Frontal cortex (tissue), 4 donors: Measurements from ENCODE around the gene WDFY4. TPM values are rescaled to one million over a fixed set of nuclear protein-coding genes. Genes with fewer than 3 reads are reported as not detected.

Source experiments
- DNase-seq, 2 donors: peaks; one replicate each; pipeline ENCODE4 v3.0.0; 2012; ENCODE audit warnings: low spot score in 2 of 2
- FAIRE-seq: peaks from 2 replicates; lab custom pipeline; 2012; peaks lifted over from hg19 to GRCh38; lab: Jason Lieb, UNC
- total RNA-seq: library from RNA; depleted of rRNA; stranded (reverse); fragments of >200 nt; gene quantifications from one replicate; pipeline ENCODE4 v1.2.3, GENCODE V29; 2014
- donor health status: control.
- donor health status: control.
- donor health status: control.

WDFY4 gene
- total RNA-seq, 1 donor from 2014 or later: 0.41 TPM

DNA sequence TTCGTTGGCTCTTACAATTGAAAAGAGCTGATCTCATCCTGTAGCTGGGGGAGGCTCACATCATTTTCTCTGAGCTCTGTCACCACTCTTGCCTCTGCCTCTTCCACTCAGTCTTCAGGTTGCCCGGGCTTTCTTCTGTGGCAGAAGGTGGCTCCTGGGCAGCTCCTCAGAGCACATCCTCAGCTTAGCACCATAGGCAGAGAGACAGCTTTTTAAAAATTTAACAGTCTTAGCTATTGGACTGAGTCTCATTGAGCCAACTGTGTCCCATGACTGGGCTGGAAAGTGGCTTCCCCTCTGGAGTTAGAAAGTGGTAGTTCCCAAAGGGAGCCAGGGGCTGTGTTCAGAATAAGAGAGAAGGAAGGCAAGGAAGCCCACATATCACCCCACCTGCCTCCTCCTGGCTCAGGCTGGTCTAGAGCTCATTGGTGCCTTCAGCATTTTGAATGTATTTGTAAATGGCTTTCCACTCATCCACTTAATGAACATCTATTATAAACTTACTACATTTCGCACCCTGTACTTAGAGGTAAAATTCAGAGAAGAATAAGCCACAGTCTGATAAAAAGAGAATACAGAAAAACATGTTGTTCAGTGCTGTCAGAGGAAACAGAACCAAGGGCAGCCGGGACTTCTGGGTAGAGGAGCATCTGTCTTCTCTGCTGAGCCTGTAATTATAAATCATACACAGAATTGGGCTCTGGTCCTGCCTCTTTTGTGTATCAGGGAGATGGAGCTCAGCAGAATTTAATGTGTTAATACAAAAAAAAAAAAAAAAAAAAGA lies 119.3 kb downstream of the WDFY4 start:
- FAIRE-seq (no peak), DNase-seq (no peak)

DNA sequence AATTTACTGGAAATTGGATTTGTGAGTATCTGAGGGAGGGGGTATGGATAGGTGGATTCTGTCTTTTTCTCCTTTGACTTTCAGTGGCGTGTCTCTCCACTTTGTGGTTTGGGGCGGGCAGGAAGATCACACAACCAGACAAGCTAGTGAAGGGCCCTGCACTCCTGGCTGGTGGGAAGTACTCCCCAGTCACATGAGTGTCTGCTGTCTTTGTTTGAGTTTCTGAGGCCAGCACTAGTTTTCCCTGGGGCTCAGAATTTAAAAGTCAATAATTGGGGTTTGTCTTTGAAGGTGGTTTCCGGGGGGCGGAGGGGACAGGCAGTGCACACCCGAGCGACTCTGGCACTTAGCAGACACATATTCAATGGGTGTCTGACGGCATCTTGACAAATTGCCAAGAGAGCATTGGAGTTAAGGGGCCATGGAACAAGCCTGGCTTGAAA lies 120.1 kb downstream of the WDFY4 start:
- FAIRE-seq (no peak), DNase-seq (no peak)

GRCh38 chr10:48805411-48805810 lies 120.7 kb downstream of the WDFY4 start:
- DNase-seq: no peak
- FAIRE-seq: no peak

DNA sequence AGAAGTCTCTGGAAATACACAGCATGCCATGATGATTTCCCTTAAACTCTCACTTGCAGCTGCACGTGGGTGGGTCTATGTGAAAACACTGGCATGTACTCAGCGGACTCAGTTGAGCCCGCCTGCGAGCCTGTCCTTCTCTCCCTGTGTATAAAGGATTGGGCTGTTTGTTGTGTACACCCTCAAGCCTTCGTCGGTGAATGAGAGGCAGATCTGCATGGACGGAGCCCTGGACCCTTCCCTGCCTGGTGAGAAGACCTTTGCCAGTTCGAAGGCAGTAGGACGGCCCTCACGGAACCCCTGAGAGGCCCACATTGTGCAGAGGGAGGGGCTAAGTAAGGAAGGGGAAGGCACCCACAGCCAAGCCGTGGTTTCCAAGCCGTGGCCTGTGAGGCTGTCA lies 121.2 kb downstream of the WDFY4 start:
- DNase-seq (no peak), FAIRE-seq (no peak)

- no peak for DNase-seq
- no peak for FAIRE-seq
Observed at GRCh38 chr10:48806342-48806741, 121.7 kb downstream of the WDFY4 start.

DNA sequence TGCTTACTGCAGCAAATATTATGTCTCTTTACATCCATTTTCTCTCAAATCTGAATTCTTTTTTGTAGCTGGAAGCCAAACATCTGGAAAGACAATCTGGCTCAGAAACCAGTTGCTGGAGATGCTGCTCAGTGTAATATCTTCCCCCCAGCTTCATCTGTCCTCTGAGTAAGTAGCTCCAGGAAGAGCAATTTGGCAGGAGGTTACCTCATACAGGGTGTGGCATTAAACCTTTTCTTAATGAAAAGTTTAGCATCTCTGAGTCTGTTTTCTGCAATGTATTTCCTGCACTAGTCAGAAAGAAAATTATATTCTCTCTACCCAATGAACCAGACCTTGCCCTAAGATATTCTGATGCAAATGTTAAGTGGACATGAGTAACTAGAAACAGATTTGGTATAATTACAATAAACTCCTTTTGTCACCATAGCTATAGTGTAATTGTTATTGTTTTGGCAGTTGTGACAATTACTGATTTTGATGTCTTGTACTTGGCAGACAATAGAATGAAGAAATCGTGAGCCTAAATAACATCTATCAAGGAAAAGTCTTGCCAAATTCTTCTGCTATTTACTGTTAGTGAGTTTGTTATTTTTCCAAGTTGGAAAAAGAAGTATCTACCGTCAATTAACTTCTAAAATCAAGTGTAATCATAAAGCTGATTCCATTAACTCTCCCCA lies 123.3 kb downstream of the WDFY4 start:
- FAIRE-seq: no peak
- DNase-seq: no peak

- DNase-seq (no peak), FAIRE-seq (no peak)
Observed at GRCh38 chr10:48809261-48809660, 124.6 kb downstream of the WDFY4 start.

GRCh38 chr10:48811461-48811860 lies 126.8 kb downstream of the WDFY4 start:
- FAIRE-seq (no peak), DNase-seq (no peak)

DNA sequence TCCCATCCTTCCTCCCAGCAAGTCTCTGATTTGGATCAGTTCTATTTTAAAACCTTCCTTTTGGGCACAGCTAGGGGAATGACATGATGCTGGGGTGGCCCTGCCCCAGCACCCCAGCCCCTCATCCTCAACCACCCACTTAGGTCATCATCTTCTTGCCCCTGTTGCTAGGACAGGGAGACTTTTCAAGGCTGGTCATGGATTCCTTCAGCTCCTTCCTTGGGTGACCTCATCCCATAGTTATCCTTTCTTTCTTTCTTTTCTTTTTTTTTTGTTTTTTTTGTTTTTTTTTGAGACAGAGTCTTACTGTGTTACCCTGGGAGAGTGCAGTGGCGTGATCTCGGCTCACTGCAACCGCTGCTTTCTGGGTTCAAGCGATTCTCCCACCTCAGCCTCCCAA lies 127.2 kb downstream of the WDFY4 start:
- DNase-seq (no peak), FAIRE-seq (no peak)

GRCh38 chr10:48813291-48813690 lies 128.6 kb downstream of the WDFY4 start:
- FAIRE-seq: no peak

GRCh38 chr10:48813825-48814224 lies 129.2 kb downstream of the WDFY4 start:
- DNase-seq: no peak
- no peak for FAIRE-seq

More at GRCh38 chr10:48813291-48813690, 128.6 kb downstream of the WDFY4 start:
- DNase-seq: no peak

- FAIRE-seq: no peak
Observed at GRCh38 chr10:48814933-48815332, 130.3 kb downstream of the WDFY4 start.

DNA sequence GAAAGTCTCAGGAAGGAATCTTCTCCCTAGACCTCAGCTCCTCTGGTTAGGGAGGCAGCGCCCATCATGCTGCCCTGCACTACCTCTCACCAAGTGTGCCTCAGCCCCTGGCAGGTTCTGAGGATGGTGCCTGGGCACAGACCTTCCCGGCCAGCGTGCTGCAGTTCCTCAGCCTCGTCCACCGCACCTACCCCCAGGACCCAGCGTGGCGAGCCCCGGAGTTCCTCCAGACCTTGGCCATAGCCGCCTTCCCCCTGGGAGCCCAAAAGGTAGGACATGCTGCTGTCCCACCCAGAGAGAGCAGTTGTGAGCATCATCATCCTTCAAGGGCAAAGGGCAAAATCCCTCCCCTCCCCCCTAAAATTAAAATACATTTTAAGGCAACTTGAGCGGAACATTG lies 132.5 kb downstream of the WDFY4 start:
- FAIRE-seq: no peak

More at GRCh38 chr10:48814933-48815332, 130.3 kb downstream of the WDFY4 start:
- DNase-seq: no peak

GRCh38 chr10:48818081-48818480 lies 133.4 kb downstream of the WDFY4 start:
- DNase-seq (no peak), FAIRE-seq (no peak)

More for the DNA sequence above, 132.5 kb downstream of the WDFY4 start:
- no peak for DNase-seq

DNA sequence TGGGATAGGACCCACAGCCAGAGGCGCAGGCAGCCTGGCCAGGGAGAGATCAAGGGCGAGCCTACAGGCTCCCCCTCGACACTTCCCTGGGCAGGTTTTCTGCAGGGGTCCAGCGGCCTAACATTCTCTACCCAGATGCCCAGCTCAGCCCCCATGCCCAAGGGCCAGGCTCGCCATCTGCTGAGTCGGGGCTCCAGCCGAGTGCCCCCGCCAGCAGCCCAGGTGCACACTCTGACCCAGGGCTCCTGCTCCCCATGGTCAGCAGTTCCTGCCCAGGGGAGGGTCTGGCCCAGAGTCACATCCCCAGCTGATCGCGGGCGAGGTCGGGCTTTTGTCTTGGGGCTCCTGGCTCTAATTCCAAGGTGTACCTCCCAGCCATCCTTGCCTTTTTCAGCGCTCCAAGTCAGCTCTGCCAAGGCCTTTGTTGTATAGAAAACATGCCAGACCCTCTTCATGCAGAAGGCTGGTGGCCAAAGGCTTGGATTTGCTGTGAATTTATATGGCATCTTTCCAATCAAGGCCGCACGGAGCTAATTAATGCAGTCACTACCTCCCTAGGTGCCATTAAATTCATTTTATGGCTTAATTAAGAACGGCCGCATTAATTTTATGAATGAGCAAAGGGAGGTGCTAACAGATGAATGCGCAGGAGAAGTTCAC lies 134.3 kb downstream of the WDFY4 start:
- no peak for FAIRE-seq
- no peak for DNase-seq

- FAIRE-seq (no peak), DNase-seq (no peak)
Observed at GRCh38 chr10:48819783-48820182, 135.1 kb downstream of the WDFY4 start.

- FAIRE-seq: no peak
- no peak for DNase-seq
Observed at GRCh38 chr10:48820231-48820630, 135.6 kb downstream of the WDFY4 start.

- DNase-seq: no peak
- FAIRE-seq: no peak
Observed at GRCh38 chr10:48820699-48821098, 136.0 kb downstream of the WDFY4 start.

DNA sequence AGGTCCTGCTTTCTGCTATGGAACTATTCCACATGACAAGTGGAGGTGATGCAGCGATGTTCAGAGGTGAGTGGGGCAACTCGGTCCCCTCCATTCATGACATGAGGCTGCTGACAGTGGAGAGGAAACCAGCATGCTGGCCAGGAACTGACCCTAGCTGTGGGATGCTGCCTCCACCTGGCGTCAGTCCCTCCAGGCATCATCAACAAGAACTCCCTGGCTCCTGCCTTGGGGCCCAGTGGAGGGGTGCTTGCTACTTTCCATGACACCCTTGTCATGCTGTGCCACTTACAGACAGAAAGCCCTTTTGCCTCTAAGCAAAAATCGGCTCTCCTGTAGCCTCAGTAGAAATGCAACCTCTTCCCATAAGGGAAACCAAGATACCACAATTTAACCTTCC lies 136.4 kb downstream of the WDFY4 start:
- no peak for DNase-seq
- FAIRE-seq: no peak

DNA sequence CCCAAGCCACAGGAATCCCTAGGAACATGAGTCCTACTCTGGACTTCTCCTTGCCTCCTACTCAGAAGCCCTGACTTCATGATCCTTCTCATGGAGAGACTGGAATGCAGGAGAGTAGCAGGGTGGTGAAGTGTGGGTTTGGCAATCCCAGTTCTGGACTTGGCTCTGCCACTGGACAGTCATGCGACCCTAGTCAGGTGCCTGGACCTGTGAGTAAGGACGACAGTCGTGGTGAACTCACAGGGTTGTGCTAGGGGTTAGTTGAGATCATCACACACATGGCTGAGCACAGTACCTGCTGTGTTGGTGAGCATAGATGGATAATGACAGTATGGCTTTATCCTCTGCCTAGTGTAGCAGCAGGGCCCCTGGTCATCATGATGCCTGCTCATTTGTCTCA lies 137.0 kb downstream of the WDFY4 start:
- DNase-seq (no peak), FAIRE-seq (no peak)

DNA sequence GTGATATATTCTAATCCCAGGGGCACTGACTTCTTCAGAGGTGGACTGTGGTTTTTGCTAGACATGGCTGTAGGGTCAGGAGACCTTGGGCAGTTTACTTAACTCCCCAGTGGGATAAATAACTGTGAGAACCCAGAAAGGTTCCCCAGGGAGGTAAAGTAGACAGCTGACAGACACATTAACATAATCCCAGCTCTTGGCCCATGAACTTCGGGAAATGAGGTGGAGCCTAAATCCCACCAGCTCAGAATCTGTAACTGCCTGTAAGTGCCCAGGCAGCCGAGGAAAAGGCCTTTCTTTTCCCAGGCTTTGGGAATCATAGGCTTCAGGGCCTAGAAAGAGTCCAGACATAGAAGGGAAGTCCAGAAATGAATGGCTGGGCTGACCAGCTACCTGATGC lies 149.0 kb downstream of the WDFY4 start:
- DNase-seq (no peak), FAIRE-seq (no peak)
